Measurements from ENCODE around the gene SMIM3.
A peak's percentile ranks its signal among the peaks of the same experiment; 100 is the strongest.

SMIM3 gene

DNA sequence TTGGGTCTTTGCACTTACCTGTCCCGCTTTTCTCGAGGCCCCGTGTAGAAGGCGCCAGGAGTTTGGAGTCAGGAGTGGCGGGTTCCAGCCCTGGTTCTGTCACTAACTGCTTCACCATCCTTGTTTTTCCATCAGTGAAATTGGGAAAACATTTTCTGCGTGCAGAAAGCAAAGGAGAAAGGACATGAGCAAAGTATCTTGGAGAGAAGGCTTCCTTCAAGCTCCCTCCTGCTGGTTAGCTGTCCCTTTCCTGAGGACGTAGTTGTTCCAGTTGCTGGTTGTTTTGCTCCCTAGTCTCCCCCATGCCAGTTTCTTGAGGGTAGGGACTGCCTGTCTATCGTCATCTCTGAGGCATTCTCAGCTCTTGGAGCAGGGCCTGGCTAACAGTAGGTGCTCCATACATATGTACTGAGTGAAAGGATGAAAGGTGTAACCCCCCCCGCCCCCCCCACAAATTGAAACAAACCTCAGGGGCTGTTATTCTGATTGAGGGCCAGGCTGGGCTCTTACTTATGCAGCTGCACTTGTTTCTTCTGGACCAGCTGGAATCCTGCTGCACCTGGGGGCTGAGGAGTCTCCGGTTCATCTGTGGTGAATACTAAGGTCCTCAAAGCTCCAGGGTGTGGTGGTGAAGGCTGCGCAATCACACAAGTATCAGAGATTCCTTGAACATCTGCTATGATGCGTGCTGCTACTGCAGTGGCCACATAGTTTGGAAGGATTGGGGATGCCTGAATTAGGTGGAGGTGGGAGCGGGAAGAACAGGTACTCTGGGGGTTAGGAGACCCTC, 1.0 kb downstream of the SMIM3 start:
- peak; percentile 43 for DNase-seq (ENCODE audit: low read depth)
- peak overlapping the region; percentile 74 for H3K4me3 ChIP-seq (ENCODE audit: low read length)
- no peak for TF ChIP-seq CTCF (IDR thresholded peaks at IDR 0.05; ENCODE audit: insufficient read depth, low read depth, low read length, missing control alignments)

GRCh38 chr5:150780187-150780692, 1.7 kb downstream of the SMIM3 start:
- no peak for TF ChIP-seq CTCF (IDR thresholded peaks at IDR 0.05; ENCODE audit: insufficient read depth, low read depth, low read length, missing control alignments)
- no peak overlapping the region for H3K4me3 ChIP-seq (ENCODE audit: low read length)

DNA sequence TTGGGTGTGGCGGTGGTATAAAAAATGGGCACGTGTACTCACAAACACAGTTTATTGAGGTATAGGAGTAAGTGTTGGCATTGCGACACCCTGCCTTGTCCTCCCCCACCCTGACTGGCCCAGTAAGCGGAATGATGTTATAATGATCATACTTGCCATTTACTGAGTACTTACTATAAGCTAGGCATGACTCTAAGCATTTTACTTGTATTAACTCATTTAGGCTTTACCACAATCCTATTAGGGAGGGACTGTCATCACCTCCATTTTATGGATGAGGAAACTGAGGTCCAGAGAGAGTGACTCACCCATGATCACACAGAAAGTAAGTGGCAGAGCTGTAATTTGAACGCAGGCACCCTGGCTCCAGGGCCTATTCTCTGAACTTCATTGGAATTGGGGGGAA, 2.3 kb downstream of the SMIM3 start:
- TF ChIP-seq CTCF (IDR thresholded peaks at IDR 0.05; ENCODE audit: insufficient read depth, low read depth, low read length, missing control alignments), result no peak
- H3K4me3 ChIP-seq (ENCODE audit: low read length), result no peak overlapping the region
- DNase-seq (ENCODE audit: low read depth), result peak; percentile 90

More at GRCh38 chr5:150780187-150780692, 1.7 kb downstream of the SMIM3 start:
- no peak for DNase-seq (ENCODE audit: low read depth)

GRCh38 chr5:150781706-150782614, 3.4 kb downstream of the SMIM3 start:
- TF ChIP-seq CTCF (IDR thresholded peaks at IDR 0.05; ENCODE audit: insufficient read depth, low read depth, low read length, missing control alignments), result no peak
- peak; percentile 69 for DNase-seq (ENCODE audit: low read depth)
- H3K4me3 ChIP-seq (ENCODE audit: low read length), result no peak overlapping the region

GRCh38 chr5:150782850-150783249, 4.3 kb downstream of the SMIM3 start:
- no peak overlapping the region for H3K4me3 ChIP-seq (ENCODE audit: low read length)

More at GRCh38 chr5:150782850-150783249, 4.3 kb downstream of the SMIM3 start:
- no peak for TF ChIP-seq CTCF (IDR thresholded peaks at IDR 0.05; ENCODE audit: insufficient read depth, low read depth, low read length, missing control alignments)
- DNase-seq (ENCODE audit: low read depth), result no peak

Data from epithelial cell of esophagus (primary cell).